B cell (primary cell): ENCODE data around the gene ARSD. TPM values are rescaled to one million over a fixed set of nuclear protein-coding genes. Genes with fewer than 3 reads are reported as not detected.
A peak's percentile ranks its signal among the peaks of the same experiment; 100 is the strongest.
"Not testable (repeated sequence)": the region's sequence is repeated elsewhere in the genome, so short reads cannot be mapped to it uniquely, and the experiment has no call there.

Experiments
- ATAC-seq: fragments of 200-7000 bp; cut with Tn5 transposase; one replicate; pipeline ENCODE4 v1.10.0; 2021; ENCODE audit warnings: low read depth, mild to moderate bottlenecking, moderate number of reproducible peaks, moderate library complexity
- CTCF ChIA-PET: fragments of 350-600 bp; sonication (Branson Sonifier 250); formaldehyde crosslinking; loops from one replicate; lab custom pipeline; 2021; ENCODE audit warnings: antibody characterized with exemption, inconsistent platforms; lab: Charles Lee
- POLR2A ChIA-PET: fragments of 350-600 bp; sonication (Branson Sonifier 250); formaldehyde crosslinking; loops from one replicate; lab custom pipeline; 2021; ENCODE audit warnings: antibody characterized with exemption; lab: Charles Lee
- DNase-seq: peaks from one replicate; pipeline ENCODE4 v3.0.0; 2013
- H2AFZ ChIP-seq: 2 replicates; pipeline ENCODE4 v1.6.1; 2012; ENCODE audit warnings: mild to moderate bottlenecking, low read depth, low read length; ENCODE audit not compliant: insufficient read depth, poor library complexity, severe bottlenecking
- H3K27ac ChIP-seq, 2 donors: 1 replicate in 1 of 2; 2 replicates in 1 of 2; pipeline ENCODE4 v1.5.1; 2012 to 2013; ENCODE audit warnings: low read length in 2 of 2, mild to moderate bottlenecking in 2 of 2, moderate library complexity in 1 of 2
- H3K27me3 ChIP-seq, 4 experiments: fragments of 200-600 bp in 1 of 4; sonication (generic) in 1 of 4; replicated peaks in 1 of 4; 1 replicate in 2 of 4; 2 replicates in 2 of 4; pipeline versions ENCODE4 v1.6.1 to v1.7.0; 2013 to 2016; ENCODE audit warnings: low read length in 3 of 4, mild to moderate bottlenecking in 2 of 4, mixed read lengths in 1 of 4, moderate library complexity in 1 of 4; ENCODE audit not compliant: insufficient read depth in 4 of 4, control insufficient read depth in 3 of 4; ENCODE audit errors: control extremely low read depth in 1 of 4
- H3K36me3 ChIP-seq, 2 experiments: replicated peaks in 1 of 2; 1 replicate in 1 of 2; 2 replicates in 1 of 2; pipeline versions ENCODE4 v1.6.1 to v1.7.1; 2013; ENCODE audit warnings: low read length in 1 of 2; ENCODE audit not compliant: insufficient read depth in 2 of 2, control insufficient read depth in 1 of 2; ENCODE audit errors: control extremely low read depth in 1 of 2, extremely low read depth in 1 of 2
- H3K4me1 ChIP-seq, 2 donors: fragments of 200-600 bp in 1 of 2; sonication (generic) in 1 of 2; 1 replicate in 1 of 2; 2 replicates in 1 of 2; pipeline versions ENCODE4 v1.5.1 to v1.6.1; 2013 to 2017; ENCODE audit warnings: low read length in 2 of 2; ENCODE audit not compliant: control insufficient read depth in 2 of 2, insufficient read depth in 2 of 2
- H3K4me2 ChIP-seq: replicated peaks from 2 replicates; pipeline ENCODE3; 2012; ENCODE audit warnings: mild to moderate bottlenecking, low read depth, low read length; ENCODE audit not compliant: poor library complexity, severe bottlenecking
- H3K4me3 ChIP-seq, 5 experiments: fragments of 200-600 bp in 1 of 5; sonication (generic) in 1 of 5; 1 replicate in 3 of 5; 2 replicates in 2 of 5; pipeline versions ENCODE4 v1.5.1 to v1.7.0; 2011 to 2016; ENCODE audit warnings: low read length in 4 of 5, mild to moderate bottlenecking in 4 of 5, low read depth in 2 of 5, control low read depth in 1 of 5, moderate library complexity in 1 of 5; ENCODE audit not compliant: insufficient read depth in 1 of 5; ENCODE audit errors: control extremely low read depth in 1 of 5, extremely low read depth in 1 of 5
- H3K79me2 ChIP-seq: fragments of 200-600 bp; sonication (generic); one replicate; pipeline ENCODE4 v1.6.0; 2016; ENCODE audit warnings: low read length; ENCODE audit not compliant: control insufficient read depth, insufficient read depth
- H3K9ac ChIP-seq: fragments of 200-600 bp; sonication (generic); 2 replicates; pipeline ENCODE4 v1.6.1; 2017; ENCODE audit warnings: mild to moderate bottlenecking, low read length, moderate library complexity
- H3K9me3 ChIP-seq, 3 donors: one replicate each; pipeline versions ENCODE4 v1.6.1 to v1.7.1; 2013; ENCODE audit warnings: low read length in 2 of 3; ENCODE audit not compliant: control insufficient read depth in 2 of 3, insufficient read depth in 1 of 3; ENCODE audit errors: control extremely low read depth in 1 of 3
- H4K20me1 ChIP-seq: 2 replicates; pipeline ENCODE4 v1.6.0; 2012; ENCODE audit warnings: mild to moderate bottlenecking, low read length; ENCODE audit not compliant: insufficient read depth, control insufficient read depth, poor library complexity, severe bottlenecking
- H3K27ac Mint-ChIP-seq: one replicate; pipeline ENCODE4 v1.8.0; 2021; ENCODE audit warnings: mixed read lengths
- H3K27me3 Mint-ChIP-seq: one replicate; pipeline ENCODE4 v1.8.0; 2021; ENCODE audit warnings: mixed read lengths
- H3K4me1 Mint-ChIP-seq: one replicate; pipeline ENCODE4 v1.8.0; 2021; ENCODE audit warnings: mixed read lengths
- H3K4me3 Mint-ChIP-seq: one replicate; pipeline ENCODE4 v1.8.0; 2021; ENCODE audit warnings: mixed read lengths
- H3K9me3 Mint-ChIP-seq: one replicate; pipeline ENCODE4 v1.8.0; 2022; ENCODE audit warnings: mixed read lengths; ENCODE audit not compliant: insufficient read depth
- CTCF ChIP-seq: fragments of 200-600 bp; IDR thresholded peaks from one replicate; pipeline ENCODE4 v1.8.0; 2022; ENCODE audit warnings: antibody characterized with exemption, mild to moderate bottlenecking
- EZH2 ChIP-seq: IDR thresholded peaks from 2 replicates; pipeline ENCODE4 v1.6.1; 2012; ENCODE audit warnings: borderline replicate concordance, low read depth, mild to moderate bottlenecking, moderate library complexity, low read length; ENCODE audit not compliant: insufficient read depth, poor library complexity, severe bottlenecking
- WGBS: methylation state at CpG from one replicate; pipeline ENCODE4 v1.1.5; 2013; ENCODE audit warnings: missing lambda C conversion rate; ENCODE audit not compliant: insufficient coverage; 5-methylcytosine and 5-hydroxymethylcytosine counted together
- intact Hi-C: fragments of 100-400 bp; cut with micrococcal nuclease; formaldehyde crosslinking; loops from one replicate; pipeline ENCODE4 v1.10.0; 2022
- polyA plus RNA-seq: library from polyadenylated mRNA; depleted of rRNA; stranded (reverse); fragments of >200 nt; gene quantifications from 2 replicates; pipeline ENCODE4 v1.2.3, GENCODE V29; 2012
- total RNA-seq, 2 donors: library from RNA; stranded (reverse); fragments of 120-200 nt in 1 of 2; gene quantifications; 1 replicate in 1 of 2; 2 replicates in 1 of 2; pipeline versions ENCODE4 v1.2.3 to v1.2.4, GENCODE V29; 2013 to 2022

ARSD gene
- total and polyA plus RNA-seq, 2 donors (not counting 1 experiment from before 2014, with no cell fraction given), result 2.7 to 13.3 TPM

DNA sequence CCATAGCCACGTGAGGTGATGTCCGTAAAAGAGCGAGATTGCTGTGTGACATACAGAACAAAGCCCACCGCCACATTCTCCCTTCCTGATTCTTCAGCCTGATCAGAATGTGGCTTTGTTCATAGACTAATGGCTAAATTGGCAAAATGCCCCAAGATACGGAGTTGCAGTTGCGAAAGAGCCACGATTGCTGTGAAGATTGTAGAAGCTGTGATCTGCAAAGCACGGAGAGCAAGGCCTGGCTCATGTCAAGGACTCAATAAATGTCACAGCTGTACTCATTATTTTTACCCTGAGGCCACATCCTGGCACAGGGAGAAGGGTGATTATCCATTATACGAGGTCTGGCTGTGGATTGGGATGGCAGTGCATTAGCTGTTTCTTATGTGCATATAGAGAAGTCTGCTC lies 34.2 kb downstream of the ARSD start:
- POLR2A ChIA-PET, result no interaction called here
- ATAC-seq, result no peak
- Histone ChIP-seq H2AFZ (no peak overlapping the region), H3K9ac (no peak overlapping the region), H3K4me1 (peaks cover 4 to 7% of the 10 kb centered on the region in 2 donors), H3K4me3 (no peak overlapping the region), H3K27me3 (no peaks in the 10 kb centered on the region), H4K20me1 (no peaks in the 10 kb centered on the region), H3K27ac (no peak overlapping the region), H3K9me3 (no peaks in the 10 kb centered on the region), H3K79me2 (no peaks in the 10 kb centered on the region), H3K4me2 (no peak overlapping the region), H3K36me3 (no peaks in the 10 kb centered on the region)
- H3K4me3 Mint-ChIP-seq, result no peak overlapping the region
- intact Hi-C loops, result no loop called here
- peaks cover 11% of the 10 kb centered on the region for H3K4me1 Mint-ChIP-seq
- no peak for TF ChIP-seq EZH2
- TF ChIP-seq CTCF, result no peak
- no peak for DNase-seq
- WGBS, result 57% methylated on average over 5 of the region's 9 CpGs
- no peak overlapping the region for H3K27ac Mint-ChIP-seq
- no peaks in the 10 kb centered on the region for H3K27me3 Mint-ChIP-seq
- no peaks in the 10 kb centered on the region for H3K9me3 Mint-ChIP-seq
- CTCF ChIA-PET, result no interaction called here

DNA sequence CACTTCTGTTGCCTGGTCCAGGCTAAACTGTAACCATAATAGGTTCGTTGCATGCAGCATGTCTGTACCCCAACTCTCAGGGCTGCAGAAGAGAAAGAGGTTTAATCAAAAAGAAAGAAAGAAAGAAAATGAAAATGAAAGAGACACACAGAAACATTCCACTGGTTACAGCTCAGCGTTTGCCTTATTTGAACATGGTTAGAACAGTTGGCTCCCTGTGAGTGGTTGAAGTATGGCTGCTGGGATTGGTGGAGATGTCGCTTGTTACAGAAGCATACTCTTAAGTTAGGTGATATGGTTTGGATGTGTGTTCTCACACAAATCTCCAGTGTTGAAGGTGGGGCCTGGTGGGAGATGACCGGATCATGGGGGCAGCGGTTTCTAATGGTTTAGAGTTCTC lies 36.3 kb downstream of the ARSD start:
- Histone ChIP-seq H3K4me2 (no peak overlapping the region), H4K20me1 (no peaks in the 10 kb centered on the region), H3K4me1 (peaks cover 8 to 11% of the 10 kb centered on the region in 2 donors), H3K27me3 (no peaks in the 10 kb centered on the region), H3K9me3 (no peaks in the 10 kb centered on the region), H3K4me3 (no peak overlapping the region), H3K27ac (no peak overlapping the region), H2AFZ (no peak overlapping the region), H3K79me2 (no peaks in the 10 kb centered on the region), H3K9ac (no peak overlapping the region), H3K36me3 (no peaks in the 10 kb centered on the region)
- H3K9me3 Mint-ChIP-seq, result no peaks in the 10 kb centered on the region
- H3K27ac Mint-ChIP-seq, result no peak overlapping the region
- peaks cover 13% of the 10 kb centered on the region for H3K4me1 Mint-ChIP-seq
- ATAC-seq (no peak), DNase-seq (no peak)
- intact Hi-C loops, result no loop called here
- ChIA-PET POLR2A (no interaction called here), CTCF (no interaction called here)
- peaks cover 3% of the 10 kb centered on the region for H3K27me3 Mint-ChIP-seq
- WGBS, result 100% methylated on average over 2 of the region's 5 CpGs
- no peak overlapping the region for H3K4me3 Mint-ChIP-seq
- no peak for TF ChIP-seq EZH2
- TF ChIP-seq CTCF, result no peak

DNA sequence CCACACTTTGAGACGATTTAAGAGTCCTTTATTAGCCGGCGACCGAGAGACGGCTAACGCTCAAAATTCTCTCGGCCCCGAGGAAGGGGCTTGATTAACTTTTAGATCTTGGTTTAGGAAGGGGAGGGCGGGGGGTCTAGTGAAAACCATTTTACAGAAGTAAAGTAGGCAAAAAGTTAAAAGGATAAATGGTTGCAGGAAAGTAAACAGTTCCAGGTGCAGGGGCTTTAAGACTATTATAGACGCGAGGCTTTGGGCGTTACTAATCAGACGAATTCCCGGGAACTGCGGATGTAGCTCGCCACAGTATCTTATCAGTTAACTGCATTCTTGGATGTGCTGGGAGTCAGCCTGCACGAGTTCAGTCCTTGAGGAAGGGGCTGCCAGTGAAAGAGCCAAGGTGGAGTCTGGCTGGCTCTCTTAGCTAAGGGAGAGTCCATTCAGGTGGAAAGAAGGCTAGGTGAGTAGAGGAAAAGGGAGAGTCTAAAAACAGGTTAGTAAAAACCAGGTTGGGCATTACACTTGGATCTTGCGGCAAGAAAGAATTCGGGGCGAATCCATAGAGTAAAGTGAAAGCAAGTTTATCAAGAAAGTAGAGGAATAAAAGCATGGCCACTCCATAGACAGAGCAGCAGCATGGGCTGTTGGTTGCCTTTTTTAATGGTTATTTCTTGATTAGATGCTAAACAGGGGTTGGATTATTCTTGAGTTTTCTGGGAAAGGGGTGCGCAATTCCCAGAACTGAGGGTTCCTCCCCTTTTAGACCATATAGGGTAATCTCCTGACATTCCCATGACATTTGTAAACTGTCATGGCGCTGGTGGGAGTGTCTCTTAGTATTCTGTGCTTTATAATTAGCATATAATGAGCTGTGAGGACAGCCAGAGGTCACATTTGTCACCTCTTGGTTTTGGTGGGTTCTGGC lies 38.3 kb downstream of the ARSD start:
- H3K79me2 ChIP-seq, H3K4me1 ChIP-seq, H3K36me3 ChIP-seq, H2AFZ ChIP-seq, POLR2A ChIA-PET, H3K27me3 Mint-ChIP-seq, H3K27me3 ChIP-seq, H3K9me3 Mint-ChIP-seq, ATAC-seq, H3K4me1 Mint-ChIP-seq, intact Hi-C loops, H3K27ac Mint-ChIP-seq, H4K20me1 ChIP-seq, H3K4me3 ChIP-seq, DNase-seq, H3K9me3 ChIP-seq, H3K9ac ChIP-seq, CTCF ChIA-PET, H3K27ac ChIP-seq, H3K4me2 ChIP-seq: not testable (repeated sequence)
- peak overlapping the region; percentile 55 for H3K4me3 Mint-ChIP-seq
- WGBS, result no CpG with 5 or more reads among the region's 22 CpGs
